GM18507 (cell line): ENCODE measurements around the gene CCDC154.
"Not testable (repeated sequence)": the region's sequence is repeated elsewhere in the genome, so short reads cannot be mapped to it uniquely, and the experiment has no call there.

Source experiments
- DNase-seq: peaks from one replicate; pipeline ENCODE4 v3.0.0; 2011; ENCODE audit warnings: low read depth; ENCODE audit not compliant: insufficient read length; ENCODE audit errors: extremely low spot score
- FAIRE-seq: peaks from 2 replicates; lab custom pipeline; 2011; peaks lifted over from hg19 to GRCh38; lab: Jason Lieb, UNC

The CCDC154 gene, protein sequence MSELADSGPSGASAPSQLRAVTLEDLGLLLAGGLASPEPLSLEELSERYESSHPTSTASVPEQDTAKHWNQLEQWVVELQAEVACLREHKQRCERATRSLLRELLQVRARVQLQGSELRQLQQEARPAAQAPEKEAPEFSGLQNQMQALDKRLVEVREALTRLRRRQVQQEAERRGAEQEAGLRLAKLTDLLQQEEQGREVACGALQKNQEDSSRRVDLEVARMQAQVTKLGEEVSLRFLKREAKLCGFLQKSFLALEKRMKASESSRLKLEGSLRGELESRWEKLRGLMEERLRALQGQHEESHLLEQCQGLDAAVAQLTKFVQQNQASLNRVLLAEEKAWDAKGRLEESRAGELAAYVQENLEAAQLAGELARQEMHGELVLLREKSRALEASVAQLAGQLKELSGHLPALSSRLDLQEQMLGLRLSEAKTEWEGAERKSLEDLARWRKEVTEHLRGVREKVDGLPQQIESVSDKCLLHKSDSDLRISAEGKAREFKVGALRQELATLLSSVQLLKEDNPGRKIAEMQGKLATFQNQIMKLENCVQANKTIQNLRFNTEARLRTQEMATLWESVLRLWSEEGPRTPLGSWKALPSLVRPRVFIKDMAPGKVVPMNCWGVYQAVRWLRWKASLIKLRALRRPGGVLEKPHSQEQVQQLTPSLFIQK

DNA sequence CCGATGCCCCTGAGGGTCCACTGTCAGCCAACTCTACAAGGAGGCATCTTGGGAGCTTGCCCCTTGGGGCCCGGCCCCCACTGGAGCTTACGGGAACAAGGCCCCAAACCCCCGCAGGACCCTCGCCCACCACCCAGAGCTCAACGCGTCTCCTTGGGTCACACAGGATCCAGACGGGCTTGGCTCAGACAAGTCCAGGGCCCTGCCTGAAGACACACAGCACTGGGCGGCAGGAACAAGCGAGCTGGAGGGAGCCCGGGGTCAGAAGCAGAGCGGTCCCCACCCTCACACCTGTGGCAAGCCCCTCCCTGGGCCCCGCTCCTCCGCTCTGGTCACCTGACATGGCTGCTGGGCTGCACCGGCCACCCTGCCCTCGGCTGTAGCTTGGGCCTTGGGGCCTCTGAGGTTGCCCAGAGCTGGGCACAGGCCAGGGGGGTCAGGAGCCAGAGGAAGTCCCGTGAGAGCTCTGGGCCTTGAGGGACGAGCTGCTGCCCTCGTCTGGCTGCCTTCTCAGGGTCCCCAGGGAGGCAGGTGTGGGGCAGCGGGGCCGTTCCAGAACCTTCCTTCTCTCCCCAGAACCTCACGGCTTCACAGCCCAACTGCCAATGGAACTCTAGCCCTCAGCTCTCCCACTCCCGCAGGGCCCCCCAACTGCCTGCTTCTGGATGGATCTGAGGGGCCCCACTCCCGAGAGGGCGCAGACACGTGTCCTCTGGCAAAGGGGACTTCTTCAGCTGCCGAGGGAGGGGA is at the start of gene CCDC154:
Gene CCDC154, minus strand, starts transcription at position 577 of the 750 bp plus-strand sequence. Its CDS starts 234 bp downstream, at position 343.
- DNase-seq = no peak
- FAIRE-seq = no peak

DNA sequence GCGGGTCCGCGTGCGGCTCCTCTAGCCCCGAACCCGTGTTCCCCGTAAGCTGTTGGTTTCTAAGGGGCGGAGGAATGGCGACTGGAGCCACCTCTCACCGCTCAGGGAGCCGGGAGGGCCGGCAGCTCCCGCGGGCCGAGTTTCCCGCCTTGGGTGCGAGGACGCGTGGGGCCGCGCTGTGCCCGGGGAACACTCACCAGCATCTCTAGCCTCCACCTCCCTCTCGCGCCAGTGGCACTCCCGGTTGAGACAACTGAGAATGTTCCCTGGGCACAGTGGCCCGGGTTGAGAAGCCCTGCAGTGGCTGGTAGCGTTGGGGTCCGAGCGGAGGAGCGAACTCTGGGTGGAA is 49.4 kb upstream of the CCDC154 start:
- DNase-seq (no peak), FAIRE-seq (no peak)

GRCh38 chr16:1492923-1493745 is 48.8 kb upstream of the CCDC154 start, which contains the start of gene TELO2:
TSS of gene TELO2 (plus strand) at chr16:1493360. CDS start at chr16:1494282, 922 bp downstream.
- FAIRE-seq (peak; percentile 80), DNase-seq (peak; percentile 95)

- DNase-seq (no peak), FAIRE-seq (no peak)
These were observed 47.9 kb upstream of the CCDC154 start for GRCh38 chr16:1492082-1492922.

DNA sequence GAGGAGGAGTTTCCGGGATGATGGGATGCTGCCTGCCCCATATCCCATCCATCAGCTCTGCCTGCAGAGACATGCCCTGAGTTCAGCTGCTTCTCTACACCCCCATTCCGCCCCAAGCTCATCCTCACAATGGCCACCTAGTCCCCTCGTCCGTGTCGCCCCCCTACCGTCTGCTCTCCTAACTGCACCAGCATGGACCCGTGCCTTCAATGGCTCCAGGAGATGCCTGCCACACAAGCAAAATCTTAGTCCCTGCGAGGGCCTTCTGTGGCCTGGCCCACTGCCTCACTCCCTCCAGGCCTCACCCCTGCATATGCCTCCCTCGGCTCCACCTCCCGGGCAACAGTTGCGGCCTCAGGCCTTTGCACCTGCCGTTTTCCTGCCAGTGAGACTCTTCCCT is 47.0 kb upstream of the CCDC154 start:
- FAIRE-seq = no peak
- DNase-seq = no peak

GRCh38 chr16:1489077-1489476 is 44.7 kb upstream of the CCDC154 start:
- FAIRE-seq (no peak), DNase-seq (no peak)

GRCh38 chr16:1488619-1489018 is 44.3 kb upstream of the CCDC154 start, which contains the start of gene PTX4:
TSS of gene PTX4 (minus strand) at chr16:1488944. CDS start at chr16:1488909, 35 bp downstream.
- DNase-seq = no peak
- FAIRE-seq = no peak

DNA sequence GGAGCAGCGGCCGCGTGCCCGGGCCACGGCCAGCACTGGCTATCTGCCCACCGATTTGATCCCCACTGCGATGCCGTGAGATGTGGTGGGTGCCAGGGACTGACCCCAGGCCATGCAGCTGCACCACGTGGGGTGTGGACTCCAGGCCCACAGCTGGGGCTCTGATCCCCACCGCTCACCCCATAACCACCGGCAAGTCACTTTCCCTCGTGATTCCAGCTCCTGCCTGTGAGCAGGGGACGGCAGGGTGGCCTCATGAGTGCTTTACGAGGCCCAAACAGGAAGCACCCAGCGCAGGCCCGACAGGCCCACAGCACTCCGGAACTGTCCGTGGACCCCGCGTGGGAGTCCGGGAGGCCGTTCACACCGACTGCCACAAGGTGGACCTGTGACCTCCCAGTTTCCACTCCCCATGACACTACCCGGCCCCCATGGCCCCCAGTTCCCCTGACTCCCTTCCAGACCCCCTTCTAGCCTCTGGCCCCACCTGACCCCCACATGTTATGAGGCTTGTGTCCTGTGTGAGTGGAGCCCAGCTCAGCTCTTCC is 43.8 kb upstream of the CCDC154 start:
- DNase-seq (no peak), FAIRE-seq (no peak)

DNA sequence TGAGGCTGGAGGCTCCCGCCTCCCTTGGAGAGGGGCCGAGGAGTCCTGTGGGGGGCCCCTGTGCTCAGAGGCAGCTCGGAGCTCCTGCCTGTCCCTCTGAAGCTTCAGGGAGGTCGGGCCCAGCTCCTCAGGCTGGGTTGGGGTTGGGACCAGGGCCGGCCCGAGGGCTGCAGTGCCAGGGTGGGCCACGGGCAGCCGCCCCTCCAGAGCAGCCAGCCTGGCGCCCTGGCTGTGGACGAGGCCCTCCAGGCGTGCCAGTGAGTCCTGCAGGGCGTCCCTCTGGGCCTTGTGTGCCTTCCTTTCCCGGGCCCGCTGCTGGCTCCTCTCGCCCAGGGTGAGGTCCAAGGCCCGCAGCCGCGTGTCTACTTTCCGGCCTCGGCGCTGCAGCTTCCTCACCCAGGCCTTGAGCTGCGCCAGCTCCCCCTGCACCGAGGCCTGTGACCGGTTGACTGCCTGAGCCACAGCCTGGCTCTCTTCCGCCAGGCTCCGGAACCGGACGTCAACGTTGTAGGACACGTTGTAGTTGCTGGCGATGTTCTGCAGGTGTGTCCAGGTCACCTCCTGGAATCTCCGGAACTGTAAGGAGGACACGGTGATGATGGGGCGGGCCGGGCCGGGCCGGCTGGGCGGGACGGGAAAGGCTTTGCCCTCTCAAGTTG is 43.2 kb upstream of the CCDC154 start:
- no peak for FAIRE-seq
- DNase-seq = no peak

GRCh38 chr16:1486551-1487390 is 42.4 kb upstream of the CCDC154 start:
- FAIRE-seq = no peak

DNA sequence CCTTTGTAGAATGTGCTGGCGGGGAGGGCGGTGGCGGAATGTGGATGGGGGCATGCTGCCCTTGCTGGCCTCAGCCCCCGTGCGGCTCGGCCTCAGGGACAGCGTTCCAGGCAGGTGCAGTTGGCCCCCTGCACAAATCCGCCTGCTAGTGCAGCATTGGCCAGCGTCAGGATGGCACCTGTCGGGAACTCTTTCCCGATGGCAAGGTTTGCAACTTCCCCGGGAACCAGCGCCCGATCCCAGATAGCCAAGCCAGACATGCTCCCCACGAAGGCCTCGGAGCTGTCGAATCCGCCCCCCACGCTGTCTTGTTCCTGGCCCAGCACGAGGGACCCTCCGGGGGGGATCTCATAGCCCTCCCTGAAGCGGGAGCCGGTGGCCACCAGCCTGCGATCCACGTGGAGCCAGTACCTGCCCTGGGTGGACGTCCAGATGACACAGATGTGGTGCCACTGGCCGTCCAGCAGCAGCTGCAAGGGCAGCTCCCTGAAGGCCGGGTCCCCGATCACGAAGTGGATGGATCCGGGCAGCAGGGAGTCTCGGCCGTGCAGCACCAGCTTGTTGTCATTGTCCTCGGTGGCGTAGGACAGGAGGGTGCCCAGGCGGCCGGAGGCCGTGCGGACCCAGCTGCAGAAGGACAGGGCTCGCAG is 41.6 kb upstream of the CCDC154 start:
- DNase-seq = no peak

More at GRCh38 chr16:1486551-1487390, 42.4 kb upstream of the CCDC154 start:
- no peak for DNase-seq

DNA sequence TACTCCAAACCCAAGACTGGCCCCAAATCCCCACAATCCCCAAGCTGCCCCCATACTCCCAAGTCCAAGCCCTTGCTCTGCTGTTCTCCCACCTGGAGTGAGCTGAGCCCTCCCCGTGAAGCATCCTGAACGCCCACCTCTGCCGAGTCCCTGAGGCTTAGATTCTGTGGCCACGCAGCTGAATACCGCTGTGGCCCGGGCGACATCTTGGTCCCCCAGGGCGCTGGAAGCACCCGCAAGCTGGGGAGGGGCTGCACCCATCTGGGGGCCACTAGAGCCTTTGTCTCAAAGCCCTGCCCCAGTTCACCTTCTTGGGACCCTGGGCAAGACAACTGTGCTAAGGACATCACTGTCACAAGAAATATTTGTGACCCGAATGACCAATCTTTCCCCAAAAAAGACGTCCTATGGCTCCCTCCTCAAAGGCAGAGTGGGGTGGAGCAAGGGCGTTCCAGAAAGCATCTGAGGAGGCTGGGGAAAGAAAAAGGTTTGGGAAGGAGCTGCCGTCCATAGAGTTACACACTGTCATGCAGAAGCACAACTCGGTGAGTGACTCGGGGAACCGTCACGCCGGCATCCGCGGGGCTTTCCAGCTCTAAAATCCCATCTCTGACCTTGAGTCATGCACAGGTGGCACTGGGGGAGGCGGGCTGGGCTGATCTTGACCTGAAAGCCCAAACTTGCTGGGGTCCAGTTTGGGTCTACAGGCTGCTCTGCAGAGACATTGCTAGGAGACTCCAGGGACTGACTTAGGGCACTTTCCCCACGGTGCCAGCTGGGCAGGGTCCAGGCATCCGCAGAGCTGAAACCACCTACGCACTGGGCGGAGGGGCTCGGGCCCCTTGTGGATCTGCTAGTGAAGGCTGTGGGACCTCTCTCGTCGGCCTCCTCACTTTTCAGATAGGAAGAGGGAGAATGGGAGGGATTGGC is 37.8 kb upstream of the CCDC154 start:
- DNase-seq (no peak), FAIRE-seq (no peak)

More for the DNA sequence above, 41.6 kb upstream of the CCDC154 start:
- no peak for FAIRE-seq

- FAIRE-seq, DNase-seq: not testable (repeated sequence)
These were observed 34.6 kb upstream of the CCDC154 start for GRCh38 chr16:1478937-1479336.

DNA sequence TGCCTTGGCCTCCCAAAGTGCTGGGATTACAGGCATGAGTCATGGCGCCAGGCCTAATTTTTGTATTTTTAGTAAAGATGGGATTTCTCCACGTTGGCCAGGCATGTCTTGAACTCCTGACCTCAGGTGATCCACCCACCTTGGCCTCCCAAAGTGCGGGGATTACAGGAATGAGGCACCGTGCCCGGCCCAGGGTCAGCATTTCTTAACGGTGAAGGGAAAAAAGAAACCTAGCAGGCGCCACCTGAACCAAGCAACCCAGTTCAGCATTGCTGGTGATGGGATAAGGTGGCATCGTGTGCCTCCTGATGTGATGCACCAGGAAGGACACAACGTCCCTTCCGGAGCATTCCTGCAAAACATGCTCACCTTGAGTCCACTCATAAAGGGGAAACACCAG is 32.7 kb upstream of the CCDC154 start:
- no peak for FAIRE-seq
- DNase-seq = no peak

GRCh38 chr16:1475552-1476114 is 31.3 kb upstream of the CCDC154 start:
- DNase-seq (no peak), FAIRE-seq (no peak)
